HT-29 (cell line): ENCODE data around the gene CD180. TPM values are rescaled to one million over a fixed set of nuclear protein-coding genes. Genes with fewer than 3 reads are reported as not detected.

Experiments
- DNase-seq: peaks from one replicate; pipeline ENCODE4 v3.0.0-alpha.2; 2015; ENCODE audit warnings: low spot score
- total RNA-seq: library from RNA; depleted of rRNA; stranded (reverse); fragments of >200 nt; shearing (Covaris generic); gene quantifications from 2 replicates; pipeline ENCODE4 v1.2.3, GENCODE V29; 2014

Gene CD180
- total RNA-seq, 1 experiment from 2014 or later, result not detected

DNA sequence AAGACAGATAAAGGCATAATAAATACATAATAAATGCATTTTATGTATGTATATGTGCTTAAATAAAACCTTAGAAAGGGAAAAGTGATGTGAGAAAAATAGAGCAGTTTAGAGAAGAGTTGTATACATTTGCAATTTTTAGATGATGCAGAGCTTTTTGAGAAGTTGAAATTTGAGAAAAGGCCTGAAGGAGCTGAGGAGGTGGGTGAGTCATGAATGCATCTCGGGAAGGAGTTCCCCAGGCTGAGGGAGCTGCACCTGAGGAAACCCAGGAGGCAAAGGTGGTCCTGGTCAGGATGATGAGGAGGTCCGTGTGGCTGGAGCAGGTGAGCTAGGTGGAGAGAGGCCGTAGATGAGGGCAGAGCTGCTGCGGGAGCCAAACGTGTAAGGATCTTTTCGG is 17.4 kb upstream of the CD180 start:
- DNase-seq, result no peak

GRCh38 chr5:67211926-67212325 is 15.3 kb upstream of the CD180 start:
- no peak for DNase-seq

DNA sequence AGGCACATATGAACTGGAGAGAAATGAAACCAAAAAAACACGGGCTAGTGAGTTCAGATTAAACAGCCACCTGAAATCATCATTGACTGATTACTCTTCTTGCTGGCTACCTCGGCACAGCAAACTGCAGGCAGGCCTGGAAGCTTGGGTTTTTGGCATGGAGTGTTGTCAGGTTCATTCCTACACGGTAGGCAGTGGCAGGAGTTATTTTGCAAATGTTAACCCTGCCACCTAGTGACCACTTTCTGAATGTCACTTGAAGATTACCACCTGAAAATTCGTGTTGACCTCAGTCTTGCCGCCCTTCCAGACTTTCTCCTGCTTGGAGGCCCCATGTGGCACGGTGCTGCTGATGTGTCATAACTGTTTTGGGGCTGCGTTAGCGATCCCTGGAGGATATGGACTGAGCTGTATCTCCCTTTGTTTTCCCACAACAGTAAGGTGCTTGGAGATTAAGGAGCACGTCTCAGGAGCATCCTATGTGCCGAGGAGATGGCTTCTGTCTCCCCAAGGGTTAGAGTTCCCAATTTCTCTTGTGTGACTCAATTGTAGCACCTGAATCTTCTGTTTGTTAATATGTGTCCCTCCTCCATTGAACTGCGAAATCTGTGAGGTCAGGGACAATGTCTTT is 12.7 kb upstream of the CD180 start:
- peak; percentile 92 for DNase-seq

GRCh38 chr5:67208403-67208802 is 11.8 kb upstream of the CD180 start:
- no peak for DNase-seq

DNA sequence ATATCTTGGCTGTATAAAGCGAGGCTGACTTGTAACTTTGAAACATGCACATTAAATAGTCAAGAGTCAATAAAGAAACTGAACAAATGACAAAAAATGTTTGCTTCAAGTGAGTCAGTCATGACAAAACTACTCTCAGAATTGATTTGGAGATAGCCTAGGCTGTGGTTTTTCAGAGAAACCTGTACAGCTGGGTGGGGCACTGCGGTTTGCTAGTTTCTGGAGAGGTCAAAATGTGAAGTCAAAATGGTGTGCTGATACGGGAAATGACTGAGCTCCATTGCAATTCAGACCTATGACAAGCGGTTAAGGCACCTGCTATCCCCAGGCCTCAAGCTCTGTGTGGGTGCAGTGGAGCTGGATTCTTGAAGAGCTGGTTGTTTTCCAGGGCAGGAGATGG is 10.3 kb upstream of the CD180 start:
- DNase-seq, result peak; percentile 84

- no peak for DNase-seq
Measured at GRCh38 chr5:67206461-67206860, 9.9 kb upstream of the CD180 start.

GRCh38 chr5:67205981-67206380 is 9.4 kb upstream of the CD180 start:
- no peak for DNase-seq

GRCh38 chr5:67204821-67205220 is 8.2 kb upstream of the CD180 start:
- DNase-seq, result no peak

DNA sequence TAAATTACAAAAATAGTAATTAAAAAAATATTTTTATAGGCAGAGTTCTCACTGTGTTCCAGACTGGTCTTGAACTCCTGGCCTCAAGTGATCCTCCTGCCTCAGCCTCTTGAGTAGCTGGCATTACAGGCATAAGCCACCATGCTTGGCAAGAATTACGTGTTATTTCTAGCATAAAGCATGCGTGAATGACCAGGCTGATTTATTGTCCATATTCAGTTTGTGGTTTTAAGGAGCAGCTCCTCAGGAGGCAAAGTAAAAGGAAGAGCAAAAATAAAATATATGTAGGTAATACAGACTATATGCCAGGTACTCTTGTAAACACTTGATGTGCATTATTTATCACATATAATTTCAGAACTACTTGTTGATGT is 7.1 kb upstream of the CD180 start:
- DNase-seq, result no peak

GRCh38 chr5:67202828-67203227 is 6.2 kb upstream of the CD180 start:
- DNase-seq, result no peak

DNA sequence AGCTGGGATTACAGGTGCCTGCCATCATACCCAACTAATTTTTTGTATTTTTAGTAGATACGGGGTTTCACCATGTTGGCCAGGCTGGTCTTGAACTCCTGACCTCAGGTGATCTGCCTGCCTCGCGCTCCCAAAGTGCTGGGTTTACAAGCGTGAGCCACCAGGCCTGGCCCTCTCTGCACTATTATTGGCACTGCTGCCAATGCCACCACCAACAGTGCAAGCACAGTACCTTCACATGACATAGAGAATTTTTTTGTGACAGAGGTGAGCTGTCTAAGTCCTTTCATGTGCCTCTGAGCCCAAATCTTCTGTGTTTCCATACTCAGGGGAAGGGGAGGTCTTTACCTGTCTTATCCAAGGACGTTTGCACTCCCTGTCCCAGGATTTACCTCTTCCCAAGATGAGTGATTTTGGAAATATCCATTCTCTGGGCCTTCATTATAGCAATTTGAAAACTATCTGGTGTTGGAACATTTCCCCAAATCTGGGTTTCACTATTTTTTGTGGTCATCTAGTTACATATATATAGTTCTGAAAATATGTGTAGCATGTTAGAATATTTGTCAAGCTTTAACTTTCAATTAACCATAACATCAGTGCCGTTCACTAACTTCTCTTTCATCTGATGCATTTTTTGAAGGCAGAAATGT is 5.4 kb upstream of the CD180 start:
- no peak for DNase-seq

DNA sequence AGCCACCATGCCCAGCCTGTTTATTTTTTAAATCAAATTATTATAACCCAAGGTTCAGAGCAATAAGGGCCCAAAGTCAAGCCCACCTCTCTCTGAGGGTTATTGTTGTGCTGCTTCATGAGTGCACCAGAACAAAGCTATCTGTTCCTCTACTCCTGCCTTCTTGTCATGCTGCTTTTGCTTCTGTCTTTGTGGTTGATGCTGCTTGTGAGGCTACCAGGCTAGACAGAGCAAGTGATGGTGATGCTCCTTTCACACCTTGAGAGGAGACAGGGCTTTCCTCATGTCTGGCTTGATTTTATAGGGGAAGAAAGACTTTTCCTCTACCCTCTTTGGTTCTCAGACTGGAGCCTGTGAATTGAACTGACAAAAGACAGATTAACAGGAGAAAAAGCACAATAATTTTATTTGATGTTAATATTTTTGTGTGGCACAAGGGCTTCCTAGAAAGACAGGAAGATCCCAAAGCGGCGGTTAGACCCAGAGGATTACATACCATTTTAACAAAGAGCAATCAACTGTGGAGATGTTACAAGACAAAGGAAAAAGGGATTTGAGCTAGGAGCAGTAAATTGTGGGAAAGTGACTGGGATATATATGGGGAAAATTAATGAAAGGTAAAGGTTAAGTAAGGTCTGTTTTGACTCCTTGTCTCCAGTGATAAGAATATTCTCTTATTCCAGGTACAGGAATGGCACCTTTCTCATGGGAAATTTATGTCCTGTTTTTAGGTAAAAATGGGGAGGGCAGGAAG is 4.4 kb upstream of the CD180 start:
- no peak for DNase-seq

- no peak for DNase-seq
Measured at GRCh38 chr5:67199859-67200258, 3.3 kb upstream of the CD180 start.

- no peak for DNase-seq
Measured at GRCh38 chr5:67198917-67199316, 2.3 kb upstream of the CD180 start.

DNA sequence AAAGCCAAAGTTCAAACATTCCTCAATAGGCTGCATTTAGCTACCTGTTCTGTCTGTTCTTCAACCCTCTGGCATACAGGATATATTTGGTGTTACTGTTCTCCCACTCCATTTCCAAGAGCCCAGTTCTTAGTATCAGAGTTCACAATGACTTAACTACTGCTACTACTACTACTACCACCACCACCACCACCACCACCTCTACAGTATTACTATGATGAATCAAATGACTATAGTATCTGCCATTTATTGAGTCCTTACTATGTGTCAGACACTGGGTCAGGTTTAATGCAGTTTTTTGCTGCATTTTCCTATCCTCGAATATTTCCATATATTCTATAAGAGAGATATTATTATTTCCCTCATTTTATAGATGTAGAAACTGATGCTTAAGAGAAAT is 937 bp upstream of the CD180 start:
- no peak for DNase-seq

DNA sequence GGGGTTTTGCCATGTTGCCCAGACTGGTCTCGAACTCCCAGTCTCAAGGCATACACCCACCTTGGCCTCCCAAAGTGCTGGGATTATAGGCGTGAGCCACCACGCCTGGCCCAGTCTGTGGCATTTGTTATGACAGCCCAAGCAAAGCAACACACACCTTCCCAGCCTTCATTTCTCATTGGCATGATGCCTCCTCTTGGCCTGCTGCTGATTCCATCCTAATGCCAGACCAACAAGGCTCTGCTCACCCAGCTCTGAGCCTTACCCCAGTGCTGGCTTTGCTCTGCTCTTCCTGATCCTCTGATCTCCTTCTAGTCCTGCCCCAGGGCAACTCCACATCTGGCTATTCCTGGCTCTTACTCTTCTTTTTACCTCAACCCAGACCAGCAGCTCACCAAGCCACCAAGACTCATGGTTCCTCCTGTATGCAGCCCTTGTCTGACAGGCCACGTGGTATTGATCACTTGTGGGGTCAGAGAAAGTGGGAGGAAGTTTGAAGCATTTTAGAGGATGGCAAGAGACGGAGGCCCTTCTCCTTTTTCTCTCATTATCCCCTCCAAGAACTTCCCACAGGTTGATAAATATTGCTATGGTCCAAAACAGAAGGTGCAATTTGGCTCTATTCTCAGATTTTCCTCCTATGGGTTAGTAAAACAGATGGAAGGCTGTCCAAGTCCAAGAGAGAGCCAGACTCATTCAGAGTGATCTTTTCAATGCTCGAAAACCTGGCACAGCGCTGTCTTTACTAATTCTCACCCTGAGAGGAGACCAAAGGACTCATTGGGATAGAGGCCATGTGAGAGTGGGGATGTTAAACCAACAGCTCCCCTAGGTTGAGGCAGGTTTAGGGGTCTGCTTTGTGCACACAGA is 958 bp downstream of the CD180 start:
- DNase-seq, result no peak

DNA sequence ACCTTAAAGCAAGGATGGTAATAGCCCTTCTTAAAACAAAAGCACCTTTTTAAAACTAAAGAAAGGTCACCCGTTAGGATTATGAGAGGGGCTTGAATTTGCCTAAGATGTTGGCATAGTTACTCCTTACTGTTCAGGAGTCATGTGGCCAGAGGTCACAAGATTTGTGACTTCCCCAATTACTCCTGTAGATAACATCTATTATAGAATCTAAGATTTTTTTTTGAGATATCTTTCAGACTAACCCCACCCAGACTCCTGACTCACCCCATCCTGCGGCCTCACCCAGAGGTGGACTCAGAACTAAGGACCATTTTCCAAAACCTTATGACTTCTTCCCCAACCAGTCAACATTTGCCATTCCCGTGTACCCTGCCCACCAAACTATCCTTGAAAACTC is 2.4 kb downstream of the CD180 start:
- DNase-seq, result no peak

GRCh38 chr5:67193439-67193807 is 3.2 kb downstream of the CD180 start:
- DNase-seq, result no peak

GRCh38 chr5:67192719-67193438 is 3.7 kb downstream of the CD180 start:
- no peak for DNase-seq

DNA sequence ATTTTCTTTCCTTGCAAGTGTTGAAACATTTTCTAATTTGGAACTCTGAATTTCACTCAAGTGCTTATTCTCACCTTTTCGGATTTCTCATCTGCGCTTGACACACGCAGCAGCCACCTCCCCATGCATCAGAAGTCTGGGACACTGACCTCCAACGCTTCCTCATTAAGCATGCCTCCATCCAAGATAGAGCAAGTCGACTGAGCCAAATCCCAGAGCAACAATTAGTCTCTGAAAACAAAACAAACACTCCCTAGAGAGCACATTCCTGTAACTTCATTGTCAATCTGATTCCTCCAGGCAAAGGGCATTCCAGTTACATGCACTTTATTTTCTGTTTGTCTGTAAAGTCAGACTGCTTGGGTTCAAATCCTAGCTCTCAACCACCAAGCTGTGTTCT is 5.7 kb downstream of the CD180 start:
- DNase-seq, result no peak

- DNase-seq, result no peak
Measured at GRCh38 chr5:67190410-67190809, 6.2 kb downstream of the CD180 start.
